HG02798 (cell line): ENCODE measurements around the gene NCOA1.

Experiments
- ATAC-seq: cut with Tn5 transposase; IDR thresholded peaks from one replicate; pipeline ENCODE4 v1.9.1; 2021; ENCODE audit warnings: mild to moderate bottlenecking; ENCODE audit not compliant: unreplicated experiment, poor library complexity

NCOA1 gene

DNA sequence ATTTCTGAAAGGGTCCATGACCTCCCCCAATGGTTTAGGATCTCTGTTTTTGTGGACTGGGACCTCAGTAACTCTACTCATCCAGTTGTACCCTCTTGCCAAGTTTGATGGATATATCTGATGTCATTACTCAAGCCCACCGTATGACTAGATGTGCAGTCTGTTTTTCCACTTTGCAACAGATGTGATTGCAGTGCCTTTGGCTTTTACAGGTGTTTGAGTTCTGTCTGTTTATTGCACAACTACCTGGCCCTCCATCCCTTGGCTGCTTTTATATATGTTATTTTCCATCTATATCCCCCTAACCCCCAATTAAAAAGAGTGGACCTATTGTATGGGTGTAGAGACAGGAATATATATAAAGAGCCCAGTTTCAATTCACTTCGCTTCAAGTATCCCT is 10.8 kb downstream of the NCOA1 start:
- ATAC-seq: no peak

DNA sequence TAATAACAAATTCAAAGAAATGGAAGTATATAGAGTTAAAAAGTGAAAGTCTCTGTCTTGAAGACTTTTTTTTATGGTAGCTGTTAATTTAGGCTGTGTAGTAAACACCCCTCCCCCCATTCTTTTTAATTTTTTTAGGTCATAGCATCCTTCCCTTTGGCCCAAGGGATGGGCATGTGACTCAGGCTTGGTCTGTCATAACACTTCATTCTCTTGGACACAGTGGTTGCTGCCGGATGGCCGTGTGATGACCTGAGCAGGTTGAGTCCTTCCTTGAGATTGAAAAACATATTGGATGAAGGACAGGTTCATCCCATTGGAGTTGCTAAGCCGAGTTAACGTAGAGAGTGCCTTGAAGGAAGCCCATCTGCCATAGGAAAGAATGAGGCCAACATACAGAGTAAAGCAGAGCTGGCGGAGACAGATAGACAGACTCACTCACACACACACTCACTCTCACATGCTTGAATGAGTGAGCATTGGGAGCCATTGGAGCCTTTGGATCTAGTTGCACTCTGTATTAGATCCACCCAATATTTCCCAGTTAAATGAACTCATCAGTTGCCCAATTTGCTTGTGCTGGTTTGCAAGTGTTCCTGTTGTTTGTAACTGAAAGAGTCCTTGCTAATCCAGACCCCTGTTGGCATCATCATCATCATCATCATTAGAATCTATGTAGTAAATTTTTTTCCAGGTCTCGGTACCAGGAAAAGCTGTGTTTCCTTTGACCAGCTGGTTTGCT is 14.7 kb downstream of the NCOA1 start:
- ATAC-seq: no peak

DNA sequence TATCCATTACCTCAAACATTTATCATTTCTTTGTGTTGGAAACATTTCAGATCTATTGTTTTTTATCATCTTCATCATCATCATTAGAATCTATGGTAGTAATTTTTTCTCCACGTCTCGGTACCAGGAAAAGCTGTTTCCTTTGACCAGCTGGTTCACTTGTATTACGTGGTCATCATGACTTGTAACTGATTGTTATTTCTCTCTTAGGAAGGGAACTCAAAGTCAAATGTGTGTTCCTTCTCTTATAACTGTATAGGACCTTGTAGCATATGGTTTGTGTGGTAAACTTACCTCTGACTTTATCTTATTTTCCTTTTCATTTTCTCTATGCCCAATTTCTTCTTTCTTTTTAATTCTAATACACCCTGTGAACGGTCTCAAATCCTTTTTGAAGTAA is 16.5 kb downstream of the NCOA1 start:
- ATAC-seq: no peak

DNA sequence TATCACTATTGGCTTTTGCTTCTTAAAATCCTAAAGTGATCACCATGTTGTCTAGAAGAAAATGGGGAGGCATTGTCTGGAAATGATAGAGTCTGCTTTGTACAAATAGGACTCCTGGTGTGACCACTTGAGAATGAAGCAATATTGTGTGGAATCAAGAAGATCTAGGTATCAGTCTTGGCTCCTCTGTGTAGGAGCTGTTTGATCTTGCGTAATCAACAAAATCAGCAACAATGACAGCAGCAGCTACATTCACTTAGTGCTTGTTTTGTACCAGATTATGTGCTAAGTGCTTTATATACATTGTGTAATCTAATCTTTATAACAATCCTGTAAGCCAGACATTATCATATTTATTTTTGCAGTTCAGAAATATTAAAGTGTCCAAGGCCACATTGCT is 17.8 kb downstream of the NCOA1 start:
- no peak for ATAC-seq

DNA sequence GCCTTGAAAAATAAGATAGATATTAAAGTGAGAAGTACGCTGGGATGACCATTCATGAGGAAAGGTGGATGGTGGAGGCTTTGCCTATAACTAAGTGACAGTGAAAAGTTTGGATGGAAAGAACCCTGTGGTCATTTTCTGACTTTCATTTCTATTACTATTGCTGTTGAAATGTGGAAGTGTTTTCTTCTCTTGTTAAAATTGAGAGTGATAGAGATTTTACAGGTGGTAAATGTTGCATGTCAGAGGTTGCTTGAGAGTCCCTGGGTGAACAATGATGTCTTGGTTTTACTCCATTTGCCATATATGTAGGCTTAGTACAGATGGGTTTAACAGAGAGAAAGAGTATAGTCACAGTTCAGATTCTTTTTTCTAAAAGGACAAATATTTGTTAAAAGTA is 18.4 kb downstream of the NCOA1 start:
- ATAC-seq: peak; percentile 89

GRCh38 chr2:24509840-24510239 is 18.8 kb downstream of the NCOA1 start:
- peak; percentile 55 for ATAC-seq

- ATAC-seq: no peak
These were observed 19.7 kb downstream of the NCOA1 start for GRCh38 chr2:24510771-24511170.

DNA sequence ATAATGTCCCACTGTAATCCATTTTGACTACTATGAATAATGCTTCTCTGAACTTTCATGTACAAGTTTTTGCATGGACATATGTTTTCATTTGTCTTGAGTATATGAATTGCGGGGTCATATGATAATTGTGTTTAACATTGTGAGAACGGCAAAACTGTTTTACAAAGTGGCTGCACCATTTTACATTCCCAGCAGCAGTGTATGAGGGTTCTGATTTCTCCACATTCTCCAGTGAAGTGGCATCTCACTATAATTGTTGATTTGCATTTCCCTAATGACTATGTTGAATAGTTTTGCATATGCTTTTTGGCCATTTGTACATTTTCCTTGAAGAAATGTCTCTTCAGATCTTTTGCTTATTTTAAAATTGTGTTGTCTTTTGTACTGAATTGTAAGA is 20.1 kb downstream of the NCOA1 start:
- no peak for ATAC-seq

DNA sequence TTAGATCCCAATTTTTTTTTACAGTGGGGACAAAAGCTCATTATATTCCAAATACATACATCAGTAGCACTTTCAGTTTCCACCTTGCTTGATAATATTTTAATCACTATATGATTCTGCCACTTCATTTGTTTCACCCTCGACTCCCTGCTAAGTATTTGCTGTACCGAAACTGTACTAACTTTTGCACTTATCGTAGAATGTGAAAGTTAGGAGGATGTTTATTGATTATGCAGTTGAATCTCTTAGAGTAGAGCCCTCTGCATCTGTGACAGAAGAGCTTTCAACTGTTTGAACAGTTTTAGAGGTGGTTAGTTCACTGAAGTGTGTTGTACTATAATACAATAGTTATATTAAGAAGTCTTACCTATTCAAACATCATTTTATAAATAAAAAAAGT is 20.8 kb downstream of the NCOA1 start:
- no peak for ATAC-seq

- ATAC-seq: no peak
These were observed 21.4 kb downstream of the NCOA1 start for GRCh38 chr2:24512404-24512803.

GRCh38 chr2:24512831-24513230 is 21.8 kb downstream of the NCOA1 start:
- ATAC-seq: no peak

DNA sequence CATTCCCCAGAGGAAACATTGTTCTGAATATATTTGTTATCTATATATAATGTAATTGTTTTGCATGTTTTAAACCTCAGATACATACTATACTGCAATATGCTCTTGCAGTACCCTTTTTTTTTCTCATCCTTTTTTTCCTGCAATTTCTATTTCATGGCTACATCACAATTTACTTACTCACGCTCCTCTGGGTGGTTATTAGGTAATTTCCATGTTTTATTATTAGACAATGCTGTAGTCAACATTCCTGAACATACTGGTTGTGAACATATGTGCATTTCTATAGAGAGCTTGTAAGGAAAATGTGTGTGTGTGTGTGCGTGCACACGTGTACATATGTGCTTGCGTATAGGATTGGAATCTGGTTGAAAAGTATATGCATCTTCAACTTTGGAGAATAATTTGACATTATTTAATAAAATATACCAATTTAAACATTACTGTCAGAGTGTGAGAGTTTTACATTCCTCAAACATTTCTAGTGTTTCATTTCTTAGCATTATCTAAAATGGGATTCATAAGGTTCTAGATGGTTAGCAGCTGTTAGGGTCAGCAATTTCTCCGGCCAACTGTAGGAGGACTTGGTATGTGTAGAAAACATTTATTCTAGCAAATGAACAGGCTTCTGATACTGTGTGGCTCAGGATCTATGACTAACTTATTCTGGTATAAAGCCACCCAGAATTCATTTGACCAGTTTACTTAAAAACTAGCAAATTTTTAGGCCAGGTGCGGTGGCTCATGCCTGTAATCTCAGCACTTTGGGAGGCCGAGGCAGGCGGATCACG is 22.4 kb downstream of the NCOA1 start:
- ATAC-seq: no peak

DNA sequence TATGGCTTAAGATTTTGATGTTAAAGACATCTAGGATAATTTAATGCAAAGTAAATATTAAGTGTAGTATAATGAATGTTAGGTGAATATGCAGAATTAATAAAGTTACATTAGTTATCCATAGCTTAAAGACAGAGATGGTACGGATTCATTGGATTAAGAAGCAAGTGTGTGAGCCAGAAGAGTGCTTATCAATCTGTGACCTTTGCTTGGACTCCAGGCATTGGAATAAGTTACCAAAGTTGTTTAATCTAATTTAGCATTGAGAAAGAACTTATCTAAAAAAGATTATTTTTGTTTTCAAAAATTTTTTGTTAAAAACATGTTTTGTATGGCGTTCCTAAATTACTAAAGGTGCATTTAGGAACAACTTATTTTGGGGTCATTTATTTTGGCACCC is 23.8 kb downstream of the NCOA1 start:
- no peak for ATAC-seq

DNA sequence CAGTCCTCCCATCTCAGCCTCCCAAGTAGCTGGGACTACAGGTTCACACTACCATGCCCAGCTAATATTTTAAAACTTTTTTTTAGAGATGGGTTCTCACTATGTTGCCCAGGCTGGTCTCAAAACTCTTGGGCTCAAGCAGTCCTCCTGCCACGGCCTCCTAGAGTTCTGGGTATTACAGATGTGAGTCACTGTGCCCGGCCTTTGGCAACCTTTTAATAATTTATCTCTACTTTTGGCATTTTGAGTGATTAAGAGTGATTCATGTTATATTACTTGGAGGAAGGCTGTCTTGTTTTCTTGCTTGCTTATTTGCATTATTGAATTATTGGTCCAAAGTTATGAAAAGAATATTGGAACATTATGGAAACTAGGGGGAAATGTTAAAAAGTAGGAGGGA is 24.3 kb downstream of the NCOA1 start:
- ATAC-seq: no peak

- no peak for ATAC-seq
These were observed 24.8 kb downstream of the NCOA1 start for GRCh38 chr2:24515831-24516230.

DNA sequence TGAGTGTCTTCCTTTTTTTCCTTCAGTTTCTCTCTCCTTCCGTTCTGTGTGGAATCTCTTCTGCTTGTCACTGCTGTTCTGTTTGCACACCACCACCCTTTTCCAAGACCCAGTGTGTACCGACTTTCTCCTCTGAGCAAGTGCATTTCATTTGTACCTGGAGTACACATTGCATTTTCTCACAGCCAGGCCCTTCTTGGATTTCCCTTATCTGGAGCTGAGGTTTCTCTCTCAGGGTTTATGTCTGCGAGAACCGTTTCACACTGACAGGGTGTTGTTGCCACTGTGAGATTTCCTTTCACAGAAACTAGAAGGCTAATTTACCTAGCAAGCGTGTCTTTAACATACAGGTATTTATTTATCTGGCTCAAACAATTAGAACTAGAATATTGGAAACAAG is 26.2 kb downstream of the NCOA1 start:
- ATAC-seq: no peak

DNA sequence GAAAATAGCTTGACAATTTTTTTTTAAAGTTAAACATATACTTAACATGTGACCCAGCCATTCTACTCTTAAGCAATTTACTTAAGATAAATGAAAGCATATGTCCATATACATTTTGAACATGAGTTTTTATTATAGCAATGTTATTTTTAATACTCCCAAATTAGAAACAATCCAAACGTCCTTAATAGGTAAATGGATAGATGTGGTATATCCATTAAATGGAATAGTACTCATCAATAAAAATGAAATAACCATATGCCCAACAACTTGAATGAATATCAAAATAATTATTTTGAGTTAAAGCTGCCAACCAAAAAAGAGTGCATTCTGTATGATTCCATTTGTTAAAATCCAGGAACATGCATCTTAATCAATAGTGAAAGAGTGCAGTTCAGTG is 29.1 kb downstream of the NCOA1 start:
- ATAC-seq: no peak

DNA sequence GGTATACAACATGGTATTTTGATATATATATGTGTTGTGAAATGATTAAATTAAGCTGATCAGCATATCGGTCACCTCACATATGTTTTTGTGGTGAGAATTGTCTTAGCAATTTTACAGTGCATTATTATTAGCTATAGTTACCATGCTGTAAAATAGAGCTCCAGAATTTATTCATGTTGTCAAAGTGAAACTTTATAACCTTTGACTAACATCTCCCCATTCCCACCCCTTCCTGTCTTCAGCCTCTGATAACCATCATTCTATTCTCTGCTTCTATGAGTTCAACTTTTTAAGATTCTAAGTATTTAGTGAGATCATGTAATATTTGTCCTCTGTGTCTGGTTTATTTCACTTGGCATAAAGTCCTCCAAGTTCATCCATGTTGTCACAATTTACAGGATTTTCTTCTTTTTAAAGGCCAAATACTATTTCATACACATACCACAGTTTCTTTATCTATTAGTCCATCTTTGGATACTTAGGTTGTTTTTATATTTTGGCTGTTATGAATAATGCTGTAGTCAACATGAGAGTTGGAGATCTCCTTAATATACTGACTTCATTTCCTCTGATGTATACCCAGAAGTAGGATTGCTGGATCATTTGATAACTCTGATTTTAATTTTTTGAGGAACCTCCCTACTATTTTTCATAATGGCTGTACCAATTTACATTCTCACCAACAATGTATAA is 30.3 kb downstream of the NCOA1 start:
- no peak for ATAC-seq

DNA sequence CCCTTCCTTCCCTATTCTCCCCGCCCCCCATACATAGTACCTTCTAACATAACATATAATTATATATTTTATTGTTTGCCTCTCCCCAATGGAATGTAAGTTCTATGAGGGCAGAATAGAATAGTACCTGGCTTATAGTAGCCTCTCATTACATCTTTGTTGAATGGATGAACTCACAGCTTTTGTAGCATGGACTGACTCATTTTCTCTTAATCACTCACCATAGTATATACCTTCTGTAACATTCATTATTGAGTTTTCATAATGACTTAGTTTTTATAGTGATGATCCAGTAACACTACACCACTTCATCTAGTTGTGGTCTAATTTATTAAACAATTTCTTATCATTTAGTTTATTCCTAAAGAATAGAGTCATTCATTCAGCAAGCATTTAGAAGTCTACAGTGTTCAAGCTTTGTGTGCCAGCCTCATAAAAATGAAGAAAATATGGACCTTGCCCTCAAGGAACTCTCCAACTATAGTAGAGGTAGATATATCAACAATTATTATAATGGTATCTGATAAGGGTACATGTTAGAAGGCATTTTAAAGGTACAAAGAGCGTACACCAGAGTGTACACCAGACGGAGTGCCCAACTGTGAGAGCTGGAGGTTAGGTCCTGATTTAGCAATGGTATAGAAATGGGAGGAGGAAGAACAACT is 31.1 kb downstream of the NCOA1 start:
- ATAC-seq: no peak

GRCh38 chr2:24527536-24527935 is 36.5 kb downstream of the NCOA1 start:
- no peak for ATAC-seq

DNA sequence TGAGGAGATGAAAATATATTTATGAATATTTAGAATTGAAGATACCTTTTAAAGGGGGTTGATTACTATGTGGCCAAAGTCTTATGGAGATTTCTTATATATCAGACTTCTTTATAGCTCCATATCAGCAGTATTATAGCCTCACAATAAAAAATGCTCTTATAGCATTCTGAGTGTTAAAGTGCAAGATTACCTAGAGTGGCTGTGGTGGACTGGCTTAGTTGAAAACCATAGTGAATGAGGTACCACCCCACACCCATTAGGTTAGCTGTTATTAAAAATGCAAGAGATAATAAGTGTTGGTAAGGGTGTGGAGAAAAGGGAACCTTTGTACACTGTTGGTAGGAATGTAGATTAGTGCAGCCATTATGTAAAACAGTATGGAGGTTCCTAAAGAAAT is 39.7 kb downstream of the NCOA1 start:
- no peak for ATAC-seq
